HepG2 (cell line): ENCODE results near the gene FCN3. TPM values are rescaled to one million over a fixed set of nuclear protein-coding genes. Genes with fewer than 3 reads are reported as not detected.

Experiments
- AKNA ChIP-seq: sonication (generic); formaldehyde crosslinking; IDR thresholded peaks from 2 replicates; pipeline ENCODE4 v1.4.0; 2020; ENCODE audit warnings: missing genetic modification reagents, borderline replicate concordance
- ARID4A ChIP-seq: sonication (generic); formaldehyde crosslinking; IDR thresholded peaks from 2 replicates; pipeline ENCODE4 v1.5.0; 2020; ENCODE audit warnings: mild to moderate bottlenecking, missing genetic modification reagents, borderline replicate concordance
- PHF20 ChIP-seq: sonication (generic); formaldehyde crosslinking; IDR thresholded peaks from 2 replicates; pipeline ENCODE4 v1.5.0; 2020; ENCODE audit warnings: mild to moderate bottlenecking, missing genetic modification reagents
- POLR2A ChIP-seq, 2 experiments: IDR thresholded peaks; 2 replicates each; pipeline ENCODE4 v1.6.1; 2011; ENCODE audit warnings: low read depth in 2 of 2, low read length in 2 of 2, mild to moderate bottlenecking in 1 of 2, moderate library complexity in 1 of 2; ENCODE audit not compliant: insufficient read depth in 1 of 2
- RBFOX2 ChIP-seq: fragments of 200-400 bp; formaldehyde crosslinking; IDR thresholded peaks from 2 replicates; pipeline ENCODE4 v1.6.1; 2017; ENCODE audit warnings: low read depth, mild to moderate bottlenecking, low read length
- REL ChIP-seq: sonication (generic); formaldehyde crosslinking; conservative IDR thresholded peaks from 2 replicates; pipeline ENCODE4 v1.8.0; 2022; ENCODE audit warnings: mild to moderate bottlenecking, missing genetic modification reagents, moderate library complexity
- REXO4 ChIP-seq: sonication (generic); formaldehyde crosslinking; IDR thresholded peaks from 2 replicates; pipeline ENCODE4 v1.8.0; 2022; ENCODE audit warnings: missing genetic modification reagents, mild to moderate bottlenecking, borderline replicate concordance
- ZNF407 ChIP-seq: sonication (generic); formaldehyde crosslinking; IDR thresholded peaks from one replicate; pipeline ENCODE4 v1.5.1; 2020; ENCODE audit warnings: mild to moderate bottlenecking, missing genetic modification reagents; ENCODE audit errors: not compliant biosample characterization
- ZNF567 ChIP-seq: sonication (generic); formaldehyde crosslinking; IDR thresholded peaks from 2 replicates; pipeline ENCODE4 v1.8.1; 2023; ENCODE audit warnings: mild to moderate bottlenecking, missing genetic modification reagents, borderline replicate concordance
- polyA plus RNA-seq, 8 experiments: library from polyadenylated mRNA; depleted of rRNA in 3 of 8; stranded (reverse) in 7 of 8; unstranded in 1 of 8; fragments of >200 nt; fragmentation: Illumina TruSeq in 4 of 8; extraction: Trizol in 4 of 8; gene quantifications; 2 replicates each; pipeline versions ENCODE4 v1.2.1 to v1.2.3, GENCODE V29; 2011 to 2016; ENCODE audit warnings: low read depth in 4 of 8, missing spikeins in 1 of 8, mixed read lengths in 1 of 8; ENCODE audit not compliant: insufficient read depth in 1 of 8
- total RNA-seq, 5 experiments: library from RNA; depleted of rRNA; stranded (reverse); fragments of >200 nt; fragmentation: Illumina TruSeq; extraction: Trizol; gene quantifications; 2 replicates each; pipeline ENCODE4 v1.2.3, GENCODE V29; 2016; ENCODE audit warnings: low read depth in 1 of 5

The FCN3 gene
- total and polyA plus RNA-seq, 2 of the 13 experiments (the other 11 are each of a cell fraction or from before 2014, with no cell fraction given): not detected

- TF ChIP-seq ZNF567 (CRISPR knock-in tag): peak; percentile 51; the same call in 1 of the 2 replicates
- TF ChIP-seq ARID4A (CRISPR knock-in tag): peak; percentile 95
- TF ChIP-seq REXO4 (CRISPR knock-in tag): no peak
- TF ChIP-seq REL: peak; percentile 47; the same call in 1 of the 2 replicates
- peak; percentile 77 to 81; a peak in 3 of 4 replicates for TF ChIP-seq POLR2A (IDR thresholded peaks at IDR 0.05; ENCODE audit: insufficient read depth in 1 of 2, low read depth in 2 of 2, low read length in 2 of 2)
- TF ChIP-seq PHF20 (CRISPR knock-in tag): peak; percentile 99
- TF ChIP-seq ZNF407 (CRISPR knock-in tag): no peak
- TF ChIP-seq RBFOX2: peak; percentile 96
- no peak for TF ChIP-seq AKNA (CRISPR knock-in tag)
Measured at GRCh38 chr1:27321813-27322568, 52.6 kb downstream of the FCN3 start, which contains the start of gene TMEM222 (continued).
